AG04450 (cell line): ENCODE measurements around the gene SCAI. TPM values are rescaled to one million over a fixed set of nuclear protein-coding genes. Genes with fewer than 3 reads are reported as not detected.

Experiments
- CTCF ChIA-PET: fragments of 300-600, 350-600 bp; formaldehyde crosslinking; extraction: SDS; loops from one replicate; lab custom pipeline; 2022; ENCODE audit warnings: antibody characterized with exemption, inconsistent platforms; lab: Charles Lee
- POLR2A ChIA-PET: fragments of 350-600 bp; formaldehyde crosslinking; extraction: SDS; loops from one replicate; lab custom pipeline; 2021; ENCODE audit warnings: antibody characterized with exemption, inconsistent platforms; lab: Yijun Ruan, JAX
- DNase-seq: peaks from one replicate; pipeline ENCODE4 v3.0.0-alpha.2; 2011; ENCODE audit warnings: low read depth, low spot score
- H3K27ac ChIP-seq: one replicate; pipeline ENCODE4 v1.5.1; 2012; ENCODE audit warnings: low read depth, low read length, control low read depth
- H3K27me3 ChIP-seq: one replicate; pipeline ENCODE4 v1.6.0; 2012; ENCODE audit warnings: low read length; ENCODE audit not compliant: control insufficient read depth, insufficient read depth
- H3K4me3 ChIP-seq: 2 replicates; pipeline ENCODE4 v1.5.1; 2011; ENCODE audit warnings: mild to moderate bottlenecking, low read depth, low read length, control low read depth
- H3K9me3 ChIP-seq: 2 replicates; pipeline ENCODE4 v1.5.1; 2012; ENCODE audit warnings: low read length; ENCODE audit not compliant: control insufficient read depth, insufficient read depth
- polyA minus RNA-seq: library from RNA; depleted of rRNA, polyadenylated mRNA; stranded (reverse); fragments of >200 nt; gene quantifications from 2 replicates; pipeline ENCODE4 v1.2.3, GENCODE V29; 2011; rRNA and poly(A)+ RNA removed
- polyA plus RNA-seq: library from polyadenylated mRNA; depleted of rRNA; stranded (reverse); fragments of >200 nt; gene quantifications from 2 replicates; pipeline ENCODE4 v1.2.3, GENCODE V29; 2011; rRNA removed
- TF ChIP-seq, protein P1 (sequence below): IDR thresholded peaks from 2 replicates; pipeline ENCODE4 v1.5.1; 2011; ENCODE audit warnings: low read depth, low read length, control low read depth, inconsistent platforms

SCAI gene
- polyA plus RNA-seq (11.9 and 13.9 TPM in 2 replicates), polyA minus RNA-seq (18.7 and 24.2 TPM in 2 replicates)

DNA sequence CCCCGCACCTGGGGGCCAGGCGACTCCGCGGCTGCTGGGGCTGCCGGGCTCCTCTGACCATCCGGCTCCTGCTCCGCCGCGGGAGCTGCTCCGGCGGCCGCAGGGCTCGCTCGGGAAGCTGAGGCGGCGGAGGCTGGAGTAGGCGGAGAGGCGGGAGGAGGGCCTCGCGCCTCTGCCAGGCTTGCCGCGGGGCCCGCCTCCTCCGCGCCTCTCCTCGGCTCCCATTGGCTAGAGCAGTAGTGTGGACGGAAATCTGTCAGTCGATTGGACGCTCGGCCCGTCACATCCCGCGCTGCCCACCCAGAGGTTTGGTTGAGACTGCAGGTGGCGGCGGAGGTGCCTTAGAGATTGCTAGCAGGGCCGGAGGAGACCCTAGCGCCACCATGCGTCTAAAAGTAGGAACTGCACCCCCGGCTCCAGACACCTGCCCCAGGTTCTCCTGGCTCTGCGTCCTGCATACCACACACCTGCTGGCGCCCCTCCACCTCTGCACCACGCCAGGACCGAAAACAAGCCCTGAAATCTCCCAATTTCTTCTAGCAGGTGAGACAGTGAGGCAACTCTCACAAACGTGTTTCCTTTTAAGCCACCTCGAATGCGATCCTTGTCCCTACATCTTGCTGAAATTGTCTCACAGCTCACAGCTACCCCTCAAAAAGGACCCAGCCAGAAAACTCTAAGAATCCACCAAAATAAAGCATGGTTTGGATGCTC lies at the start of gene SCAI:
SCAI (minus strand) TSS at position 152 of the 714 bp plus-strand sequence; CDS start at position 61, 91 bp downstream.
- Histone ChIP-seq H3K27ac (no peak within 1 kb of the TSS), H3K9me3 (no peaks in the 10 kb centered on the region), H3K4me3 (peak within 1 kb of the TSS; percentile 70), H3K27me3 (no peaks in the 10 kb centered on the region)
- DNase-seq = peak; percentile 99
- TF ChIP-seq, protein P1, sequence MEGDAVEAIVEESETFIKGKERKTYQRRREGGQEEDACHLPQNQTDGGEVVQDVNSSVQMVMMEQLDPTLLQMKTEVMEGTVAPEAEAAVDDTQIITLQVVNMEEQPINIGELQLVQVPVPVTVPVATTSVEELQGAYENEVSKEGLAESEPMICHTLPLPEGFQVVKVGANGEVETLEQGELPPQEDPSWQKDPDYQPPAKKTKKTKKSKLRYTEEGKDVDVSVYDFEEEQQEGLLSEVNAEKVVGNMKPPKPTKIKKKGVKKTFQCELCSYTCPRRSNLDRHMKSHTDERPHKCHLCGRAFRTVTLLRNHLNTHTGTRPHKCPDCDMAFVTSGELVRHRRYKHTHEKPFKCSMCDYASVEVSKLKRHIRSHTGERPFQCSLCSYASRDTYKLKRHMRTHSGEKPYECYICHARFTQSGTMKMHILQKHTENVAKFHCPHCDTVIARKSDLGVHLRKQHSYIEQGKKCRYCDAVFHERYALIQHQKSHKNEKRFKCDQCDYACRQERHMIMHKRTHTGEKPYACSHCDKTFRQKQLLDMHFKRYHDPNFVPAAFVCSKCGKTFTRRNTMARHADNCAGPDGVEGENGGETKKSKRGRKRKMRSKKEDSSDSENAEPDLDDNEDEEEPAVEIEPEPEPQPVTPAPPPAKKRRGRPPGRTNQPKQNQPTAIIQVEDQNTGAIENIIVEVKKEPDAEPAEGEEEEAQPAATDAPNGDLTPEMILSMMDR = peak; percentile 98
- ChIA-PET POLR2A (interaction anchor here (0.5 to 1.2 kb wide), 4 partner anchors 45 to 485 kb away, joined by 3 to 7 read pairs (median 4); no protein-coding TSS in a partner anchor), CTCF (interaction anchor here (0.5 to 1.8 kb wide), 8 partner anchors 11 to 207 kb away, joined by 3 to 9 read pairs (median 3); no protein-coding TSS in a partner anchor)

DNA sequence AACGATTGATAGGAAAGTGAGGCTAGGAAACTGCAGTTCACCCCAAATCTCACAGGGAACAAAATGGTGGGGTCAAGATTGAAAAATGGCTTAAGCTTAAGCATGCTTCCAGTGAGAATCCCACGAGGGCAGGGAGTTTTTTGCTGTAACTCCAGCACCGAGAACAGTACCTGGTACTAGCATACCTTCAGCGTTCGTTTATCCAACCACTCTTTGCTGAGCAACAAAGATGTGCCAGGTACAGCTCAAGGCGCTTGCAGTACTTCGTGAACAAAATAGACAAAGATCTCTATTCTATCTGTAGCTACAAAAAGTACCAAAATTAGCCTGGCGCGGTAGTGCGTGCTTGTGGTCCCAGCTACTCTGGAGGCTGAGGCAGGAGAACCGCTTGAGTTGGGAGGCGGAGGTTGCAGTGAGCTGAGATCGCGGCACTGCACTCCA lies 47.1 kb upstream of the SCAI start:
- POLR2A ChIA-PET = interaction anchor here (1.1 to 1.3 kb wide), 3 partner anchors 9 to 329 kb away, joined by 3 to 4 read pairs (median 3); partner anchors contain the start of gene HSPA5
- TF ChIP-seq, protein P1 = no peak

DNA sequence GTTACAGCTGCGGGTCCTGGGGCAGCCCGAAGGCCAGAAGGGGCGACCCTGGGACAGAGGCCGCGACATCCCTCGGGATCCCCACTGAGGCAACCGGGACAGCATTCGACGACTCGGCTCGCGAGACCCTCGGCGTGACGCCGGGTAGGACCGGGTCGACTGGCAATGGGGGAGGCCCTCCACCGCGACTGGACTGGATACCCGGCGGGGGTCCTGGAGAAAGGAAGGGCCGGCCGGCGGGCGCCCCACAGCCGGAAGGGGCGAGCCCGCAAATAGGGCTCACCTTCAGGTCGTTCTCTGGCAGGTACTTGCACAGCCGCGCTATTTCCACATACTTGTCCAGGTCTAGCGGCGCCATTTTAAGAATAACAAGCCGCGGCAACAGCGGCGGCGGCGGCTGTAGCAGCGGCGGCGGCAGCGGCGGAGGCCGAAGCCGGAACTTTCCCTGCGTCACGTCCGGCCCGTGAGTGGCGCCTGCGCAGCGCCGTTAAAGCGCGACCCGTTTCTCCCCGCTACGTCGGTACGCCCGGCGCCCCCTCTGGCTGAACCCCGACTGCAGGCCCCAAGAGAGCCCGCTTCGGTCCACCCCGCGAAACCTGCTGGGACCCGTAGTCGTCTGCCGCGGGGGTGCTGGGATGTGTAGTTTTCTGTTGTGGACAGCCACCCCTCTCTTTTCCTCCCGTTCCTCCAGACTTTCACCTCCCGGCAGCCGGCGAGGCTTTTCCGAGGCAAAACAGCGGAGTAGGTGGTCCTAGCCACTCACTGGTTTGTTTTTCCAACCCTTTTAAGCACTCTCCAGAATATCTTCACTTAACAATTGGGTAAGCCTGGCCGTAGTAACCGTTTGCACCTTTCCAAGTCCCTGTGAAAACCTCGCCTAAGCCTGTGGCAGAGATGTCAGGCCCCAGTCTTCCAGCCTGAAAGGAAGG lies 46.3 kb upstream of the SCAI start, which contains the start of gene PPP6C:
PPP6C (minus strand) TSS at position 443 of the 929 bp plus-strand sequence; CDS start at position 358, 85 bp downstream.
- Histone ChIP-seq H3K9me3 (peaks cover 5% of the 10 kb centered on the region; the same call in 1 of the 2 replicates), H3K4me3 (peak within 1 kb of the TSS; percentile 99), H3K27ac (peak within 1 kb of the TSS; percentile 90), H3K27me3 (no peaks in the 10 kb centered on the region)
- CTCF ChIA-PET = no interaction called here
- TF ChIP-seq, protein P1 = peak; percentile 68
- POLR2A ChIA-PET = interaction anchor here (1.1 to 1.3 kb wide), 3 partner anchors 10 to 328 kb away, joined by 3 to 4 read pairs (median 3); partner anchors contain the start of gene HSPA5
- DNase-seq = peak; percentile 93

More for the DNA sequence above, 47.1 kb upstream of the SCAI start:
- CTCF ChIA-PET = interaction anchor here (0.6 kb wide), 1 partner anchor 73 kb away, joined by 3 read pairs; no protein-coding TSS in a partner anchor
- Histone ChIP-seq H3K9me3 (peaks cover 5% of the 10 kb centered on the region; the same call in 1 of the 2 replicates), H3K4me3 (peak overlapping the region; percentile 99), H3K27ac (no peak overlapping the region), H3K27me3 (no peaks in the 10 kb centered on the region)
- no peak for DNase-seq

DNA sequence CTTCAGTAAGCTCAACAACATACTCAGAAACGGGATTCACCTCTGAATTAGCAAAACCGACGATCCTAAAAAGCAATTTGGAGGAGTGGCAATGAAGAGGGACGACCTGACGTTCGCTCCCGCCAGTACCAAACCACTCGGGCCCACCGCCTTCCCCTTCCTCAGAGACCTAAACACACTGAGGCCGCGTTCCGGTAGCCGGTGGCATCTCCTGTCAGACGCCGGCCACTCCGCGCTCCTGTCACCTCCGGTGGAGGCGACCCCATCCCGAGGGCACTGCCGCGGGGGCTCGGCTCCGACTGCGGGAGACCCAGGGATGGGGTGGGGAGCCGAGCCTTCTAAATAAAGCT lies 45.7 kb upstream of the SCAI start:
- Histone ChIP-seq H3K27ac (peak overlapping the region; percentile 90), H3K4me3 (peak overlapping the region; percentile 99), H3K27me3 (no peaks in the 10 kb centered on the region), H3K9me3 (peaks cover 5% of the 10 kb centered on the region; the same call in 1 of the 2 replicates)
- TF ChIP-seq, protein P1 = no peak
- DNase-seq = no peak
- ChIA-PET POLR2A (no interaction called here), CTCF (no interaction called here)
